Renal pelvis (tissue), 12 donors: Measurements from ENCODE around the gene STX1A. TPM values are rescaled to one million over a fixed set of nuclear protein-coding genes. Genes with fewer than 3 reads are reported as not detected.
A peak's percentile ranks its signal among the peaks of the same experiment; 100 is the strongest.

Experiments
- DNase-seq: peaks from one replicate; pipeline ENCODE4 v3.0.0-alpha.2; 2013
- long read RNA-seq, 16 experiments: transcript quantifications; one replicate each; lab custom pipeline, GENCODE V29; 2026
- polyA plus RNA-seq, 3 donors: library from polyadenylated mRNA; unstranded; fragments of 120-200 nt; gene quantifications; one replicate each; pipeline ENCODE4 v1.2.1, GENCODE V29; 2013; ENCODE audit not compliant: insufficient read length in 3 of 3

Gene STX1A
- polyA plus RNA-seq, result 10 to 100 TPM; 10.8 to 13.0 (median 11.4) TPM
- long read RNA-seq, donor 1, result 0 reads
- long read RNA-seq, donor 2, result 0 reads
- long read RNA-seq, donor 3, result 0 reads
- long read RNA-seq, donor 4, partial matches to known transcripts, result 0 of 1 reads
- long read RNA-seq, donor 4, other reads (novel, unspliced or antisense), result 0 of 1 reads
- long read RNA-seq, donor 5, result 0 reads
- long read RNA-seq, donor 6, partial matches to known transcripts, result 0 of 1 reads
- long read RNA-seq, donor 6, other reads (novel, unspliced or antisense), result 0 of 1 reads
- long read RNA-seq, donor 7, result 0 reads
- long read RNA-seq, donor 8, result 0 reads
- long read RNA-seq, donor 9, result 0 reads
- long read RNA-seq, donor 10, result 0 reads
- long read RNA-seq, donor 11, partial matches to known transcripts, result 0 of 1 reads
- long read RNA-seq, donor 11, other reads (novel, unspliced or antisense), result 0 of 1 reads
- long read RNA-seq, donor 12, partial matches to known transcripts, result 0 of 2 reads
- long read RNA-seq, donor 12, other reads (novel, unspliced or antisense), result 0 of 2 reads
- long read RNA-seq, donor 13, partial matches to known transcripts, result 0 of 1 reads
- long read RNA-seq, donor 13, other reads (novel, unspliced or antisense), result 0 of 1 reads
- long read RNA-seq, donor 14, result 0 reads
- long read RNA-seq, donor 15, partial matches to known transcripts, result 0 of 3 reads
- long read RNA-seq, donor 15, other reads (novel, unspliced or antisense), result 0 of 3 reads
- long read RNA-seq, donor 16, partial matches to known transcripts, result 0 of 1 reads
- long read RNA-seq, donor 16, other reads (novel, unspliced or antisense), result 0 of 1 reads

DNA sequence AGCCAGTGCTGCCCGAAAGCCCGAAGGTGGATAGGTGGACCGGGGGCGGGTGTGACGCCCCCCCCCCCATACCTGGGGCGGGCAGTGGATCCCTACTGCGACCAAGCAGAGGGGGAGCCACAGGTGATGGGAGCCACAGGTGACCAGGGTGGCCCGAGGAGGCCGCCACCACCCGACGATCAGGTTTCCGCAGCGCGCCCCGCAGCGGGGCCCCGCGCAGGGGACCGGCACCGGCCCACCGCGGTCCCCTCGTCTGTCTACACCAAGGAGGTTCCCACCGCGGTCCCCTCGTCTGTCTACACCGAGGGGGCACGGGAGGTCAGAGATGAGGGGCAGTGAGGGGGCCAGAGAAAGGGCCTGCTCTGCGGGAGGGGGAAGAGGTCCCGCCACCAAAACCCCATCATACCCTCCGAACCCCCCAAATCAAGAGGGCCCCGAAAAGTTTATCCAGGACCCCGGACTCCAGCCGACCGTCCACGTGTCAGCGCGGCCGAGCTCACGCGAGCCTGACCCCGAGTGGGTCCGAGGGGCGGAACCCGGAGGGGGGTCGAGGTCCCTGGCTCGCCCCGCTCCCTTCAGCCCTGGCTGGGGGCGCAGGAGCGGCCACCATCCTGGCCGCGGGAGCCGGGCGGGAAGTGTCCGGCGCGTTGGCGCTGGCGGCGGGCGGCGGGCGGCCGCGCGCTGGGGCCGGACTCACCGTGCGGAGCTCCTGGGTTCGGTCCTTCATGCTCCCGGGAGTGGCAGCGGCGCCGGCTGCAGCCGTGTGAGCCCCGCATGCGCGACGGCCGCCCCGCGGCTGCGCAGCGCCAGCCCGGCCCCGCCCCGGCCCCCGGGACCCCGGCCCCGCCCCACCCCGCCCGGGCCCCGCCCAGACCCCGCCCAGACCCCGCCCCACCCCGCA is at the start of gene STX1A:
TSS of gene STX1A (minus strand) at position 765 of the 901 bp plus-strand sequence. CDS start at position 727, 38 bp downstream.
- no peak for DNase-seq

DNA sequence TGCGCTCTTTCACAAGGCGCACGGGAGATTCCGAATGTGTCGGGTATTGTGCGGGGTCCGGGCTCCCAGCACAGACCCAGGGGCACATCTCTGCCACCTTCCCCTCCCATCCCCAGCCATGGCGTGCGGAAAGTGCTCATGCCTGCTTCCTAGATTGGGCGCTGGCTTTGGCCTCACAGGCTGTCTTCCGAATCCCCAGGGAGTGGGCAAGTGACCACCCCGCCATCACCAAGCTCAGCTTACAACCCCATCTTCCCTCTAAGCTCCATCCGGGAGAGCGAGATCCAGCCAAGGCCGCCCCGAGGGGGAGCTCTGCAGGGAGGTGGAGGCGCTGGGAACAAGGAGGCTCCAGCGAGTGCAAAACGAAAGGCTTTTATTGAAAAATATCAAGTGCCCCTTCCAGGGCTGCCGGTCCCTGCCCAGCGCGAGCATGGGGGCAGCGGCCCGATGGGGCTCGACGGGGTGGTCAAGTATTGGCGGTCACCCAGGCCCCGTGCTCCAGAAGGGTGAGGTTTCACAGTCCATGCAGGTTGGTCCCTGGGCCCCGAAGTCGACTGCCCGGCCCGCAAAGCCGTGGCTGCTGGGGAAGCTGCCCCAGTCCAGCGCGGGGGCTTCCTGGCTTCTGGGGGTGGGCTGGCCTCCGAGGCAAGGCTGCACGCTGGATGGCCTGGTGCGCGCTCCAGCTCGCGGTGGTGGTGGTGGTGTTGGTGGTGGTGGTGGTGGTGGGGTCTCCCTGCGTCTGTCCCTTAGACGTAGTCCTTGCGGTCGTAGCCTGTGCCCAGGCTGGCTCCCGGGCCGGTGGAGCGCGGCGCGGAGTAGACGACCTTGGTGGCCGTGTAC is 49.4 kb upstream of the STX1A start:
- no peak for DNase-seq

DNA sequence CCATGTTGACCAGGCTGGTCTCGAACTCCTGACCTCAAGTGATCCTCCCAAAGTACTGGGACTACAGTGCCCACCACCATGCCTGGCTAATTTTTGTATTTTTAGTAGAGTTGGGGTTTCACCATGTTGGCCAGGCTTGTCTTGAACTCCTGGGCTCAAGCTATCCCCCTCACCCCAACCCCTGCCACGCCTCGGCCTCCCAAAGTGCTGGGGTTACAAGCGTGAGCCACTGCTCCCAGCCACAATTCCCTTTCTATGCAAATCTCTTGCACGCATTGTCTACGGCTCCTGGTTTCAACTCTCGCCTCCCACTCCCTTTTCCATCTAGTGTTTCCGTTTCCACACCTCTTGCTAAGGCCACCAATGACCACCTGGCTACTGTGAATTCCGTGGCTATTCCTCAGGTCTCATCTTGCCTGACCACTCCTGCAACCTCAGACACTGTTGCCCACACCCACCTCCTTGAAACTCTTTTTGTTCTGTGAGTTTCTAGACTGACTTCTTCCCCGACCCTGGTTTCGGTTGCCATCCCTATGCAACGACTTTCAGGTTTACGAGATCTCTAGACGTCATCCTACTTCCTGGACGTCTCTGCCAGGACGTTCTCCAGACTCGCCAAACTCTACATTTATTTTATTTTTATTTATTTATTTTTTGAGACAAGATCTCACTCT is 47.2 kb upstream of the STX1A start:
- DNase-seq, result no peak

DNA sequence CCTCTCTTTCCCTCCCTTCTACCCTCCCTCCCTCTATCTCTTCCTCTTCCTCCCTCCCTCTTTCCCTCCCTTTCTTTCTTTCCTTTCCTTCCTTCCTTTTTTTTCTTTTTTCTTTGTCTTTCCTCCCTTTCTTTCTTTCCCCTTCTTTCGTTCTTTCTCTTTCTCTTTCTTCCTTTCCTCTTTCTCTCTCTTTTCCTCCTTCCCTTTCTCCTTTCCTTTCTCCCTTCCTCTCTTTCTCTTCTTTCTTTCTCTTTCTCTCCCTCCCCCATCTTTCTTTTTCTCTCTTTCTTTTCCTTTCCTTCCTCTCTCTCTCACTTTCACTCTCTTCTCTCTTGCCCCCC is 43.2 kb upstream of the STX1A start:
- no peak for DNase-seq

DNA sequence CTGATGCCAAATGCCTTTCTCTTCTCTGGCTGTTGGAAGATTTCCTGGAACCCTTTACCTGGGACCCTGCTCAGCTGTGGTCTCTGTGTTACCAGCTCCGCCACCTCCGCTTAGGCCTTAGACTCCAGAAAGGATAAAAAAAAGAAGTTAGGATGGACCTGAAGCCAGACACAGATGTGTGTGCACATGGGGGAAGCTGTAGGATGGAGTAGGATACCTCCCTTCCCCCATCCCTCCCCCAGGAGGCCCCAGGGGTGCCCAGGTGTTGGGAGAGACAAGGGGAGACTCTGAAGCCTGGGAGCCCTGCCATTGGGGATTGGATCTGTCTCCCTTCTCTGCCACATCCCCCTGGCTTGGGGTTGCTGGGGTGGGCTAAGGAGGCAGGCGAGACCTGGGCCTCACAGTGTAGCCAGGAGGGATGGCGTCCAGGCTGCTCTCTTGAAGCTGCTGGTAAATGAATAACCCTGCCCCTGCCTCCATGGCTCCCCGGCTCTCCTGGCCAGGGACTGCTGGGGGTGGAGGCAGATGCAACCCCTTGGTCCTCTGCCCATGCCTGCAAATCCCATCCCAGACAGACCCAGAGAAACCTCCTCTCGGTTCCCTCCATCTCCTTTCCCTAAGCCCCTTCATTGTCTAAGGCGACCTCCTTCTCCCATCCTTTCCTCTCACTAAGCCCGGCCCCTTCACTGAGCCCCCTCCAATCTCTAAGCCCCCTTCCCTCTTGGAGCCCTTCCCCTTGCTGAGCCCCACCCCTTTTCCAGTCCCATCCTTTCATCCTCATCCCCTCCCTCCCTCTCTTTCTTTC is 42.6 kb upstream of the STX1A start:
- DNase-seq, result no peak

DNA sequence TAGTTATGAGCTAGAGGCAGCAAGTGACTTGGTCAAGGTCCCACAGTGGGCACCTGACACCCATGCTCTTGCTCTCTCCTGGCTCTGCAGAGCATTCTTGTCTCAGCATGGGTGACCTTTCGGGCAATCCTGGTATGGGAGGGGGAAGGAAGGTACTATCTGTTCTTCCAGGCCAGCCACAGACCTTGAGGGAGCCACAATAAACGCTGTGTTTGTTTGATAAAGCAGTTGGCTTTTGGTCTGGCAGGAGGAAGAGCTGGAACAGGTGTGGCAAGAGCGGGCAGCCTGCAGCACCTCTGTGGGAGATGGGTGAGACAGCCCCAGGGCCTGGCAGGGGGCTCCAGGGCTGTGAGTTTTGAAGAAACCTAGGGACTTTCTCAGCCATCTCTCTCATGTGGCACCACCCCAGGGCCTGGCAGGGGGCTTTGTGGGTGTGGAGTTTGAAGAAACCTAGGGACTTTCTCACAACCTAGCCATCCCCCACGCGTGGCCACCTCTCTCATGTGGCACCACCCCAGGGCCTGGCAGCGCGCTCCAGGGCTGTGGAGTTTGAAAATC is 39.2 kb upstream of the STX1A start:
- DNase-seq, result no peak

DNA sequence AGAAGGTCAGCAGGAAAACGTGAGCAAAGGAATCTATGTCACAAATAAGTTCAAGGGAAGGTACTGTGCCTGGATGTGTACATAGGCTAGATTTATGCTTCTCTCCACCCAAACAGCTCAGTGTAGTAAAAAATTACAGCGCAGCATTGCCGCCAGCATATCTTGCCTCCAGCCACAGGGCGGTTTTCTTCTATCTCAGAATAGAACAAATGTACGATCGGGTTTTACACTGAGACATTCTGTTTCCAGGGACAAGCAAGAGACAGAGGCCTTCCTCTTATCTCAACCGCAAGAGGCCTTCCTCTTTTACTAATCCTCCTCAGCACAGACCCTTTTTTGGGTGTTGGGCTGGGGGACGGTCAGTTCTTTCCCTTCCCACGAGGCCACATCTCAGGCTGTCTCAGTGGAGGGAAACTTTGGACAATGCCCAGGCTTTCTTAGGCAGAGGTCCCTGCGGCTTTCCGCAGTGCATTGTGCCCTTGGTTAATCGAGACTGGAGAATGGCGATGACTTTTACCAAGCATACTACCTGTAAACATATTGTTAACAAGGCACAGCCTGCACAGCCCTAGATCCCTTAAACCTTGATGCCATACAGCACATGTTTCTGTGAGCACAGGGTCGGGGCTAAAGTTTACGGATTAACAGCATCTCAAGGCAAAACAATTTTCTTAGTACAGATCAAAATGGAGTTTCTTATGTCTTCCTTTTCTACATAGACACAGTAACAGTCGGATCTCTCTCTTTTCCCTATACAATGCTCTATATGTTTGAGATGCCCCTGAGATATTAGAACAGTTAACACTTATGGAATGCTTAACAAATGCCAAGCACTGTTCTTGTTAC is 30.7 kb upstream of the STX1A start:
- no peak for DNase-seq

DNA sequence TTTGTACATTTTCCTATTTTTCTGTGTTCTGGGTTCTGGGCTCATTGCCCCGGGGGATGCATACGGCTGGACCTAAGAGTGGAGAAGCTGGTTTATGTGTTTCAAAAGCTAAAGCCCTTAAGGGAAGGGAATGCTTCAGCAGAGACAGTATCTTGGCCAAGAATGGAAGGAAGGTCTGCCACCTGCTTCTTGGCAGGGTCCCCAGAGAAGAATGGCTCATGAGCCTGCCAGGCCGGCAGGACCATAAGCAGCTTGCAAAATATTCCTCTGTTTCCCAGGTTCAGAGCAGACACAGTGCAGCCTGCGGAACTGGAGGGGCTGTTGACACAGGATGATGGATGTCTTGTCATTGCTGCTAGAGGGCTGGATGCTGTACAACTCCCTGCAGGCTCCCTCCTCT is 26.9 kb upstream of the STX1A start:
- no peak for DNase-seq

DNA sequence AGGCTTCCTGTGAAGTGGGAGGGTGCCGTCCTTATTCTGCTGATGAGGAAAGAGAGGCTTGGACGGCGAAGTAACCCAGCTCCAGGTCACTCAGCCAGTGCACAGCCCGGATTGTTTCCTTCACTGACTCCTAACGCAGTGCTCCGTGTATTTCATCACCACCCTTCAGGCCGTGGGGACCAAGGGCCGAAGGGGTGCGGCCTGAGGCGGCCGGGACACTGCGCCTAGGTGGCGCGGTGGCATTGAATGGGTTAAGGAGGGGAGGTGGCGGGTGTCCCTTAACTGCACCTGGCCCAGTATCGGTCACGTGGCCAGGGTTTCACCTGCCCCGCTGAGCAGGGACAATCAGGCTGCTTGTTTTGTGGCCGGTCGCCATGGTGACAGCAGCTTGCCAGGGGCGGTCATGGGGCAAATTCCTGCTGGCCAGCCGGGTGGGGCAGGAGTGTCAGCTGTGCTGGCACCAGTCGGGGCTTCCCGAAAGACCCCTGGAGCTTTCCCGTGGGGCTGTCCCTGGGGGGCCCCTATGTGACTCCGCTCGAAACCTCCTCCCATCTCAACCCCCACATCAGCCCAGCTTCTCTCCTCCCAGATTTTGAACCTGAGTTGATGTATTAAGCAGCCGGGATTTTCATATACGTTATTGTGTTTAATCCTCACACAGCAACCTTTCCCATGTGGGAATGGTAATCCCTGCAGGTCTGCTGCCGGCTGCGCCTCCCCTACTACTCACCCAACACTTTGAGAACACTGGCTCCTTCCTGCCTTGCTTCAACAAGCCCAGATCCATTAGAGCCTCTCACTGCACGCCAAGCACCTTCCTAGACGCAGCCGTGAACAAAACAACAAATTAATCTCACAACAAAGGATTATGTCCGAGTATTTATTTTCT is 23.5 kb upstream of the STX1A start:
- peak; percentile 97 for DNase-seq

DNA sequence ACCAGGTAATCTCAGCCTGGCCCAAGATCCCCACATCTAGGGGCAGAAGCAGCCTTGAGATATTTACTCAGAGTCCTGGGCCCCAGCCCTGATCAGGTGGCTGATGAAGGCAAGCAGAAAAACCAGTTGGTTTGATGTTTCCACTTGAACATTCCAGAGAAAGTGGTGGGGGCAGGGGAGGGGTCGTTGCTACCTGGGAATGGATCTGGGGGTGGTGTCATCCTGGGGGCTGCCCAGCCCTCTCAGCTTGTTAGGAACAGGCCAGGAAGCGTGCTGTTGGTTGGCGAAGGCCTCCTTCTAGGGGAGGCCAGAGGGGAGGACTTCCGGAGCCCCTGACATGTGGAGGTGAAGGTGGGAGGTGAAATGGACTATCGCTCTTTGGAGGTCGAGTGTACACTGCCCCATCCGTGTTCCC is 22.9 kb upstream of the STX1A start:
- DNase-seq, result peak; percentile 79

DNA sequence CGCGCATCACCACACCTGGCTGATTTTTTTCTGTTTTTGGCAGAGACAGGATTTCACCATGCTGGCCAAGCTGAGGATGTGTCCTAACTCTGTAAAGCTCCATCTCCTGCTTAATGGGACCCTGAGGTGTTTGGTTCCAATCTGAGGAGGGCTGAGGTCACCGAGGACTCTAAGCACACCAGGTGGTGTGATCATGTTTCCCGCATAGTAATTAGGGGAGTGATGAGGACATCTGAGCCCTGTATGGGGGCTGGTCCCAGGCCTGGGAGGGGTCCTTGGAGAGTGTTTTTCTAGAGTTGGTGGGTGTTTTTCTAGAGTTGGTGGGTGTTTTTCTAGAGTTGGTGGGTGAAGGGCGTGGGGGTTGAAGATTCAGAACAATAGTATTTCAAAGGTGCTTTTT is 22.1 kb upstream of the STX1A start:
- no peak for DNase-seq

DNA sequence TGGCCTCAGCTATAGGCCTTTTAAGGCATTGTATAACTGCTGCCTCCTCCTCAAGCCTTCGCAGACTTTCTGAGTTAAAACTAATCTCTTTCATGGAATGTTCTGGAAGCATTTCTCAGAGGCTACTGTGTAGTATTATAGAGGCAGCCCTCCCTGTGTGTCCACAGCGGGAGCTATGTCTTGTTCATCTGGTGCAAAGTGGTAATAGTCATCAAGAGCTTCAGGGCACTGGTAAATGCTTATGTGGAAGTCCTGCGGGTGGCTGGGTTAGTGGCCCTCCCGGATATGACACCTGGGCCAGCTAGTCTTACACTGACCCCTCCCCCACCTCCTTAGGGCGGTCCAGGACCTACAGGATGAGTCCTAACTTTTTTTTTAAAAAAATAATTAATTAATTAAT is 21.3 kb upstream of the STX1A start:
- no peak for DNase-seq

DNA sequence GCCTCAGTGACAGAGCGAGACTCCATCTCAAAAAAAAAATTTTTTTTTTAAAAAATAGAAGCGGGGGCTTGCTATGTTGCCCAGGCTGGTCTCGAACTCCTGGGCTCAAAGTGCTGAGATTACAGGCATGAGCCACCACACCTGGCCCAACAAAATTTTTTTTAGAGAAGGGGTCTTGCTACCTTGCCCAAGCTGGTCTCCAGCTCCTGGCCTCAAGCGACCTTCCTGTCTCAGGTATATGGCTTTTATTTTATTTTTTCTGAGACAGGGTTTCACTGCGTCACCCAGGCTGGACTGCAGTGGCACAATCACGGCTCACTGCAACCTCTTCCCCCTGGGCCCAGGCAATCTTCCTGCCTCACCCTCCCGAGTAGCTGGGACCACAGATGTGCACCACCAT is 20.7 kb upstream of the STX1A start:
- DNase-seq, result no peak

DNA sequence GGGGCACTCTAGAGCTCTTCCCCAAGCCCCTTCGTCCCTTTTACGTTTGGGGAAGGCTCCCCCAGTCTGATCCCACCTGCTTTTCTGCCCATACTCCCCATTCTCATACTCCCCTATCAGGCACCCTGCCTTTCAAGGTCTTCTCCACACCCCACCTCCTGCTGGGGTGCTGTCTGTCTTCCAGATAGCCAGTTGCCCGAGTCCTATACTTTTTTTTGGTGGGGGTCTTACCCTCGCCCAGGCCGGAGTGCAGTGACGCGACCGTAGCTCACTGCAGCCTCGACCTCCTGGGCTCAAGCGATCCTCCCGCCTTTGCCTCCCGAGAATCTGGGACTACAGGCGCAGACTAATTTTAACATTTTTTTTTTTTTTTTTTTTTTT is 19.9 kb upstream of the STX1A start:
- no peak for DNase-seq

DNA sequence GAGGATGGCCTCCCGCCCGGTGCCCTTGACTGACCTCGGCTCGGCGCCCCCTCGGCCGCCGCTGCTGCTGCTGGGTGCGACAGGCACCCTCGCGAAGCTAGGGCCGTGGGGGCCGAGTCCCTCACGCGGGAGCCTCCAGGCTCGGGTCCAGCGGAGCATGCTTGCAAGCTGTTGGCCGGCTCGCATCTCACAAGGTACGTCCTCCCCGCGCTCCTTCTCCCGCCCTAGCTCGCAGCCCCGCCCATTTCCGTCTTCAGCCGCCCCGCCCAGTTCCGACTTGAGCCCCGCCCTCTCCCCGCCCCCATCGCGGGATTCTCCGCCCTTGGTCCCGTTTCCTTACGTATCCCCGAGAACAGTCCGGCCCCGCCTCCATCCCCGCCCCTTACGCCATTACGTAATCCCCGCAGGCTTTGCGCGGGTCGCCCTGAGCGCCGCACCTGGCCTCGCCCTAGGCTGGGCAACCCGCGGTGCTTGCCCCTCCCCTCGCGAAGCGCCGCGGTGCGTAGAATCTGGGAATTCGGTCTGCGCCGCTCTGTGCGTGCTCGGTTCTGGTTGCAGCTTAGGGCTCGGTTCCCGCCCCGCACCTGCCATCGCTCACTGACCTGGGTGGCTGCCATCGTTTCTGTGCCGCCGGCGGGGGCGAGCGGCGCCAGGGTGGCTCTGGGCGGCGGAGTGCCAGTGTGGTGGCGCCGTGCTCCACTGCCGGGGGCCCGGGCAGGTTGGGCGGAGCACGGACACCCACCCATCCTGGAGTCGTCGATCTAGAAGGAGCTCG is 19.3 kb upstream of the STX1A start, which contains the start of gene ABHD11:
TSS of gene ABHD11 (minus strand) at position 191 of the 775 bp plus-strand sequence. CDS start at position 159, 32 bp downstream.
- DNase-seq, result peak; percentile 95

DNA sequence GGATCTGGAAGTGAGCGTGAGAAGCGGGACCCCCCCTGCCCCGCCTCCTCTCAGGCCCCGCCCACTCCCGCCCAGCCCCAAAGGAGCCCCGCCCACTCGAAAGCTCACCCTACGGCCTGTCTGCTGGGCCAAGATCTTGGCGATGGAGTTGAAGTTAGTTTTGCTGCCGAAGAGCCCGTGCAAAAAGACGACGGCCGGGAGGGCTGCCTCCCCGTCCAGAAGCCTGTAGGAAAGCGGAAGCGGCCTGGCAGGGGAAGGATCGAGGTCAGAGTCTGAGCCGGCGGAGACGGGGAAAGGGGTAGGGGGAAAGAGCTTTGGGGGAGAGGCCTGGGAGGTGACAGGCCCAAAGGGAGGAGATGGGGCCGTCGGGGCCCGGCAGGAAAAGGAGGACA is 18.7 kb upstream of the STX1A start:
- no peak for DNase-seq
